Fibroblast of lung (primary cell): ENCODE results near the gene BAIAP2. TPM values are rescaled to one million over a fixed set of nuclear protein-coding genes. Genes with fewer than 3 reads are reported as not detected.

Source experiments
- DNase-seq, 2 donors: peaks; one replicate each; pipeline versions ENCODE4 v3.0.0 to v3.0.0-alpha.2; 2010; ENCODE audit warnings: low read depth in 2 of 2
- H2AFZ ChIP-seq: 2 replicates; pipeline ENCODE4 v1.5.1; 2012; ENCODE audit warnings: low read length, control low read depth, inconsistent platforms
- H3K27ac ChIP-seq: 2 replicates; pipeline ENCODE4 v1.5.1; 2011; ENCODE audit warnings: low read length, control low read depth; ENCODE audit not compliant: insufficient read depth
- H3K27me3 ChIP-seq: 2 replicates; pipeline ENCODE4 v1.5.1; 2011; ENCODE audit warnings: mild to moderate bottlenecking, low read length; ENCODE audit not compliant: control insufficient read depth, insufficient read depth
- H3K36me3 ChIP-seq: 2 replicates; pipeline ENCODE4 v1.5.1; 2011; ENCODE audit warnings: low read length; ENCODE audit not compliant: control insufficient read depth, insufficient read depth
- H3K4me1 ChIP-seq: 2 replicates; pipeline ENCODE4 v1.5.1; 2011; ENCODE audit warnings: low read length; ENCODE audit not compliant: control insufficient read depth, insufficient read depth; ENCODE audit errors: extremely low read depth
- H3K4me2 ChIP-seq: 2 replicates; pipeline ENCODE4 v1.5.1; 2011; ENCODE audit warnings: low read length, control low read depth; ENCODE audit not compliant: insufficient read depth; ENCODE audit errors: extremely low read depth
- H3K4me3 ChIP-seq, 4 experiments: fragments of 200-600 bp in 1 of 4; sonication (generic) in 1 of 4; replicated peaks in 1 of 4; 2 replicates each; pipeline ENCODE4 v1.5.1; 2011 to 2016; ENCODE audit warnings: low read length in 4 of 4, low read depth in 3 of 4, mild to moderate bottlenecking in 3 of 4, control low read depth in 2 of 4, inconsistent platforms in 1 of 4, mixed read lengths in 1 of 4; ENCODE audit not compliant: insufficient read depth in 1 of 4; ENCODE audit errors: control extremely low read depth in 1 of 4
- H3K79me2 ChIP-seq: 2 replicates; pipeline ENCODE4 v1.5.1; 2012; ENCODE audit warnings: mild to moderate bottlenecking, low read length, inconsistent platforms; ENCODE audit not compliant: control insufficient read depth, insufficient read depth
- H3K9ac ChIP-seq: 2 replicates; pipeline ENCODE4 v1.5.1; 2011; ENCODE audit warnings: mild to moderate bottlenecking, low read length, control low read depth; ENCODE audit not compliant: insufficient read depth
- H3K9me3 ChIP-seq: 2 replicates; pipeline ENCODE4 v1.5.1; 2012; ENCODE audit warnings: low read depth, low read length; ENCODE audit not compliant: control insufficient read depth, insufficient read depth
- H4K20me1 ChIP-seq: 2 replicates; pipeline ENCODE4 v1.5.1; 2011; ENCODE audit warnings: low read length; ENCODE audit not compliant: control insufficient read depth, insufficient read depth; ENCODE audit errors: extremely low read depth
- CTCF ChIP-seq, 2 donors: IDR thresholded peaks in 1 of 2; conservative IDR thresholded peaks in 1 of 2; 1 replicate in 1 of 2; 2 replicates in 1 of 2; pipeline ENCODE4 v1.5.1; 2011 to 2012; ENCODE audit warnings: low read length in 2 of 2, control low read depth in 1 of 2, inconsistent platforms in 1 of 2, low read depth in 1 of 2, mild to moderate bottlenecking in 1 of 2
- EZH2 ChIP-seq: IDR thresholded peaks from 2 replicates; pipeline ENCODE4 v1.5.1; 2012; ENCODE audit warnings: low read length, control low read depth, mild to moderate bottlenecking; ENCODE audit errors: missing control alignments
- polyA plus RNA-seq, 2 donors: library from polyadenylated mRNA; depleted of rRNA in 1 of 2; stranded (reverse) in 1 of 2; unstranded in 1 of 2; fragments of >200 nt; gene quantifications; 2 replicates each; pipeline ENCODE4 v1.2.1, GENCODE V29; 2011 to 2012; ENCODE audit warnings: missing spikeins in 1 of 2
- total RNA-seq: library from RNA; depleted of rRNA; stranded (reverse); fragments of >200 nt; gene quantifications from 2 replicates; pipeline ENCODE4 v1.2.1, GENCODE V29; 2014

Gene BAIAP2
- total and polyA plus RNA-seq, 2 donors (not counting 1 experiment from before 2014, with no cell fraction given), result 6.0 to 13.4 TPM

GRCh38 chr17:81043725-81044427, 8.9 kb downstream of the BAIAP2 start:
- Histone ChIP-seq H3K36me3 (no peaks in the 10 kb centered on the region), H3K27me3 (no peaks in the 10 kb centered on the region), H3K9ac (no peak overlapping the region), H3K4me1 (peaks cover 18% of the 10 kb centered on the region), H3K27ac (no peak overlapping the region), H4K20me1 (no peaks in the 10 kb centered on the region), H3K9me3 (no peaks in the 10 kb centered on the region), H2AFZ (no peak overlapping the region), H3K4me2 (no peak overlapping the region), H3K4me3 (no peak overlapping the region), H3K79me2 (peaks cover 23% of the 10 kb centered on the region)
- TF ChIP-seq CTCF (conservative IDR thresholded peaks at IDR 0.05 in 1 of 2, IDR thresholded peaks at IDR 0.05 in 1 of 2; ENCODE audit: low read depth in 1 of 2, low read length in 2 of 2) (no peak), EZH2 (no peak)
- DNase-seq, result peak in 1 of 2 donors; percentile 89

GRCh38 chr17:81044428-81044763, 9.4 kb downstream of the BAIAP2 start:
- no peak overlapping the region for H3K4me3 ChIP-seq
- TF ChIP-seq EZH2 (no peak), CTCF (conservative IDR thresholded peaks at IDR 0.05 in 1 of 2, IDR thresholded peaks at IDR 0.05 in 1 of 2; ENCODE audit: low read depth in 1 of 2, low read length in 2 of 2) (no peak)
- H3K27me3 ChIP-seq, result no peaks in the 10 kb centered on the region
- H3K27ac ChIP-seq, result peak overlapping the region; percentile 68
- no peak overlapping the region for H3K9ac ChIP-seq
- H2AFZ ChIP-seq, result no peak overlapping the region
- DNase-seq, result no peak
- H3K36me3 ChIP-seq, result no peaks in the 10 kb centered on the region
- peaks cover 18% of the 10 kb centered on the region for H3K4me1 ChIP-seq
- H3K4me2 ChIP-seq, result peak overlapping the region; percentile 64
- H3K79me2 ChIP-seq, result peaks cover 18% of the 10 kb centered on the region
- no peaks in the 10 kb centered on the region for H4K20me1 ChIP-seq
- no peaks in the 10 kb centered on the region for H3K9me3 ChIP-seq

GRCh38 chr17:81044764-81045589, 10.0 kb downstream of the BAIAP2 start:
- Histone ChIP-seq H3K4me1 (peaks cover 18% of the 10 kb centered on the region), H2AFZ (peak overlapping the region; percentile 41), H3K4me3 (no peak overlapping the region), H3K79me2 (peaks cover 13% of the 10 kb centered on the region), H3K9ac (peak overlapping the region; percentile 16), H3K27ac (peak overlapping the region; percentile 68), H4K20me1 (no peaks in the 10 kb centered on the region), H3K27me3 (no peaks in the 10 kb centered on the region), H3K4me2 (peak overlapping the region; percentile 64), H3K36me3 (no peaks in the 10 kb centered on the region), H3K9me3 (no peaks in the 10 kb centered on the region)
- no peak for TF ChIP-seq CTCF (conservative IDR thresholded peaks at IDR 0.05 in 1 of 2, IDR thresholded peaks at IDR 0.05 in 1 of 2; ENCODE audit: low read depth in 1 of 2, low read length in 2 of 2)
- TF ChIP-seq EZH2, result no peak
- DNase-seq, result peak; percentile 61 to 75
